Lung (tissue), 12 donors: Measurements from ENCODE around the gene KRTAP10-2. TPM values are rescaled to one million over a fixed set of nuclear protein-coding genes. Genes with fewer than 3 reads are reported as not detected.
A peak's percentile ranks its signal among the peaks of the same experiment; 100 is the strongest.

ENCODE experiments used
- ATAC-seq: fragments of 200-7000 bp; cut with Tn5 transposase; one replicate; pipeline ENCODE4 v1.9.1; 2020; ENCODE audit warnings: moderate number of reproducible peaks; ENCODE audit not compliant: insufficient read depth, low FRiP score
- DNase-seq, 3 donors: peaks; one replicate each; pipeline ENCODE4 v3.0.0-alpha.2; 2013 to 2017
- H3K27ac ChIP-seq, 2 donors: one replicate each; pipeline ENCODE4 v1.5.1; 2013; ENCODE audit warnings: mild to moderate bottlenecking in 2 of 2, moderate library complexity in 2 of 2, control low read depth in 1 of 2, inconsistent platforms in 1 of 2, low read depth in 1 of 2, low read length in 1 of 2
- H3K27me3 ChIP-seq, 3 donors: one replicate each; pipeline ENCODE4 v1.5.1; 2013; ENCODE audit warnings: low read length in 2 of 3; ENCODE audit not compliant: control insufficient read depth in 3 of 3, insufficient read depth in 3 of 3
- H3K36me3 ChIP-seq, 4 donors: one replicate each; pipeline ENCODE4 v1.5.1; 2013; ENCODE audit warnings: low read length in 4 of 4, mild to moderate bottlenecking in 1 of 4, moderate library complexity in 1 of 4; ENCODE audit not compliant: control insufficient read depth in 4 of 4, insufficient read depth in 4 of 4
- H3K4me1 ChIP-seq, 5 donors: one replicate each; pipeline ENCODE4 v1.5.1; 2013; ENCODE audit warnings: low read length in 5 of 5, mild to moderate bottlenecking in 2 of 5, moderate library complexity in 1 of 5; ENCODE audit not compliant: control insufficient read depth in 5 of 5, insufficient read depth in 5 of 5
- H3K4me3 ChIP-seq: one replicate; pipeline ENCODE4 v1.5.1; 2013; ENCODE audit warnings: mild to moderate bottlenecking, control low read depth, moderate library complexity
- H3K9ac ChIP-seq, 2 donors: one replicate each; pipeline ENCODE4 v1.5.1; 2013; ENCODE audit warnings: low read length in 2 of 2, control low read depth in 1 of 2; ENCODE audit not compliant: insufficient read depth in 1 of 2
- H3K9me3 ChIP-seq, 4 donors: one replicate each; pipeline ENCODE4 v1.5.1; 2013; ENCODE audit warnings: low read length in 3 of 4, mild to moderate bottlenecking in 1 of 4, moderate library complexity in 1 of 4; ENCODE audit not compliant: control insufficient read depth in 4 of 4, insufficient read depth in 3 of 4
- WGBS, 2 donors: extraction: QIAGEN DNeasy Blood & Tissue Kit; methylation state at CpG; one replicate each; pipeline ENCODE4 v1.1.7; 2013; 5-methylcytosine and 5-hydroxymethylcytosine counted together
- polyA plus RNA-seq, 2 donors: library from polyadenylated mRNA; stranded (reverse); fragments of 200-250 nt; gene quantifications; one replicate each; pipeline ENCODE4 v1.2.1, GENCODE V29; 2013
- total RNA-seq, 2 donors: library from RNA; depleted of rRNA in 1 of 2; stranded (reverse); fragments of >200 nt in 1 of 2; gene quantifications; one replicate each; pipeline ENCODE4 v1.2.1, GENCODE V29; 2014 to 2021
- TF ChIP-seq, protein P1 (sequence below): IDR thresholded peaks from 2 replicates; pipeline ENCODE4 v1.5.1; 2012; ENCODE audit warnings: mild to moderate bottlenecking; ENCODE audit errors: control extremely low read depth, extremely low read depth
- donor health status: control.
- donor health status: control.
- donor health status: Bipolar disorder and iron deficiency.
- donor health status: healthy.
- donor health status: DM: yes; HTN: yes; CAD: no.

Gene KRTAP10-2
- total and polyA plus RNA-seq, 4 donors: not detected

DNA sequence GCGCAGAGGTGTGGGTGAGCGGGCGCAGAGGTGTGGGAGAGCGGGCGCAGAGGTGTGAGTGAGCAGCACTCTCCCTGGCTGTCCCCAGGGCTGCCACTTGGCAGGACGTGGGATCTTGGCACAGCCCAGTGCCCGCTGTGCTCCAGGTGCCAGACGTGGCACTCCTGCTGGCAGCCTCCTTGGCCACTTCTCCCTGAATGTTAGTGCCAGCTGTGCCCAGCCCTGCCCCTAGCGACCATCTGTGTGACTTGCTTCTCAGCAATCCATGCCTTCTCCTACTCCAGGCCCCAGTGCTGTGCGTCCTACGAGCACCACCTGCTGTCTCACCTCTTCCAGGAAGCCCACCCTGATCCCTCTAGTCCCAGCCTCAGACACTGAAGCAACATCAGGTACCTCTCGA, 41.8 kb downstream of the KRTAP10-2 start:
- Histone ChIP-seq H3K4me1 (peaks cover 0 to 4% (median 0%) of the 10 kb centered on the region in 5 donors), H3K4me3 (no peak overlapping the region), H3K36me3 (no peaks in the 10 kb centered on the region), H3K9me3 (peaks cover 0 to 3% (median 0%) of the 10 kb centered on the region in 4 donors), H3K27me3 (peaks cover 0 to 4% (median 0%) of the 10 kb centered on the region in 3 donors), H3K9ac (no peak overlapping the region), H3K27ac (no peak overlapping the region)
- no peak for DNase-seq
- TF ChIP-seq, protein P1, sequence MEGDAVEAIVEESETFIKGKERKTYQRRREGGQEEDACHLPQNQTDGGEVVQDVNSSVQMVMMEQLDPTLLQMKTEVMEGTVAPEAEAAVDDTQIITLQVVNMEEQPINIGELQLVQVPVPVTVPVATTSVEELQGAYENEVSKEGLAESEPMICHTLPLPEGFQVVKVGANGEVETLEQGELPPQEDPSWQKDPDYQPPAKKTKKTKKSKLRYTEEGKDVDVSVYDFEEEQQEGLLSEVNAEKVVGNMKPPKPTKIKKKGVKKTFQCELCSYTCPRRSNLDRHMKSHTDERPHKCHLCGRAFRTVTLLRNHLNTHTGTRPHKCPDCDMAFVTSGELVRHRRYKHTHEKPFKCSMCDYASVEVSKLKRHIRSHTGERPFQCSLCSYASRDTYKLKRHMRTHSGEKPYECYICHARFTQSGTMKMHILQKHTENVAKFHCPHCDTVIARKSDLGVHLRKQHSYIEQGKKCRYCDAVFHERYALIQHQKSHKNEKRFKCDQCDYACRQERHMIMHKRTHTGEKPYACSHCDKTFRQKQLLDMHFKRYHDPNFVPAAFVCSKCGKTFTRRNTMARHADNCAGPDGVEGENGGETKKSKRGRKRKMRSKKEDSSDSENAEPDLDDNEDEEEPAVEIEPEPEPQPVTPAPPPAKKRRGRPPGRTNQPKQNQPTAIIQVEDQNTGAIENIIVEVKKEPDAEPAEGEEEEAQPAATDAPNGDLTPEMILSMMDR: no peak
- WGBS, 2 donors: 61 to 69% methylated on average over 9 to 12 of the region's 12 CpGs
- ATAC-seq: peak; percentile 56

DNA sequence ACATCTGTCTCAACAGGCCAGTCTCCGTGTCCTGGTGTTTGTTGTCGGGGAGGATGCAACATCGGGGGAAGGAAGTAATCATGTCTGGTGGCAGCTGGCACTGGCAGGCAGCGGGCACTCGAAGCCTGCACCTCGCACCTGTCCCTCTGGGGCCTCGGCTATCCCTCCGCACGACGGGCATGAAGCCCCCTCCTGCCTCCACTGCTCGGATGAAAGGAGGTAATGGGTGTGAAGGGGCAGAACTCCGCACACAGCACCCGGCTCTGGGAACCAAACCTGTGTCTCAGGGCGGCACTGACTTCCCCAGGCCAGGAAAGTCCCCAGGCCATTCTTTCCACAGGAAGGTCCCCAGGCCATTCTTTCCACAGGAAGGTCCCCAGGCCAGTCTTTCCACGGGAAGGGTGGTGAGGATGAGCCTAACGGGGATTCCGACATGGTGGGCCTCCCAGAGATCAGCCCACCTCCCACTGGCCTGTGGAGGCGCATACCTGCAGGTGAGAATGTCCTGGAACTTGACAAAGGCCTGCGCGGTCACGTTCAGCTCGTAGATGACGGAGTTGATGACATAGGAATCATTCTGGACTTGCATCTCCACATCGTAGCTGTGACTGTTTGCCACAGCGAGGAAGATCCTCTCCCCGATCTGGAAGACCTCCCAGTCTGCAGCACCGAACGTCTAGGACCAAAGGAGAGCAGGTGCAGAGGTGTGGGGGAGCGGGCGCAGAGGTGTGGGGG, 42.4 kb downstream of the KRTAP10-2 start:
- TF ChIP-seq, protein P1: no peak
- Histone ChIP-seq H3K36me3 (no peaks in the 10 kb centered on the region), H3K27me3 (peaks cover 0 to 4% (median 0%) of the 10 kb centered on the region in 3 donors), H3K4me3 (no peak overlapping the region), H3K27ac (no peak overlapping the region), H3K4me1 (peaks cover 0 to 4% (median 0%) of the 10 kb centered on the region in 5 donors), H3K9ac (no peak overlapping the region), H3K9me3 (peaks cover 0 to 3% (median 0%) of the 10 kb centered on the region in 4 donors)
- DNase-seq (no peak), ATAC-seq (no peak)
- 83 to 85% methylated on average over 30 of the region's 30 CpGs for WGBS, 2 donors

DNA sequence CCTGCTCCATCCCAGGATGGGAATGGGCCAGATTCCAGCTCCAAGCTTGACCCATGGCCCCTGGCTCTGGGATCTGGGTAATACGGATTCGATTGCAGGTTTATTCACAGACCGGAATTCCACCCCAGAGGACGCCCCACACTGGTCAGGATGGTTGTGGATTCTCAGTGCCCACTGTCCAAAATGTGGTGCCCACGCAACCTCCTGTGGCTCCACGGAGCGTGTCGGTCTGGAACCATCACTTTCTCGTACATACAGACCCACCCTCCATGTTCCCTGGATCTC, 42.9 kb downstream of the KRTAP10-2 start:
- 86 to 87% methylated on average over 9 of the region's 9 CpGs for WGBS, 2 donors
- peaks cover 0 to 4% (median 0%) of the 10 kb centered on the region in 3 donors for H3K27me3 ChIP-seq

More for the DNA sequence above, 42.9 kb downstream of the KRTAP10-2 start:
- H3K27ac ChIP-seq: no peak overlapping the region
- no peak overlapping the region for H3K4me3 ChIP-seq
- no peak overlapping the region for H3K9ac ChIP-seq
- no peak for DNase-seq
- ATAC-seq: no peak
- H3K36me3 ChIP-seq: no peaks in the 10 kb centered on the region
- H3K9me3 ChIP-seq: peaks cover 0 to 3% (median 0%) of the 10 kb centered on the region in 4 donors
- peaks cover 0 to 4% (median 0%) of the 10 kb centered on the region in 5 donors for H3K4me1 ChIP-seq
- TF ChIP-seq, protein P1: no peak
